AG04450 (cell line): ENCODE measurements around the gene N4BP2L2. TPM values are rescaled to one million over a fixed set of nuclear protein-coding genes. Genes with fewer than 3 reads are reported as not detected.

Source experiments
- CTCF ChIA-PET: fragments of 300-600, 350-600 bp; formaldehyde crosslinking; extraction: SDS; loops from one replicate; lab custom pipeline; 2022; ENCODE audit warnings: antibody characterized with exemption, inconsistent platforms; lab: Charles Lee
- POLR2A ChIA-PET: fragments of 350-600 bp; formaldehyde crosslinking; extraction: SDS; loops from one replicate; lab custom pipeline; 2021; ENCODE audit warnings: antibody characterized with exemption, inconsistent platforms; lab: Yijun Ruan, JAX
- DNase-seq: peaks from one replicate; pipeline ENCODE4 v3.0.0-alpha.2; 2011; ENCODE audit warnings: low read depth, low spot score
- H3K27ac ChIP-seq: one replicate; pipeline ENCODE4 v1.5.1; 2012; ENCODE audit warnings: low read depth, low read length, control low read depth
- H3K27me3 ChIP-seq: one replicate; pipeline ENCODE4 v1.6.0; 2012; ENCODE audit warnings: low read length; ENCODE audit not compliant: control insufficient read depth, insufficient read depth
- H3K4me3 ChIP-seq: 2 replicates; pipeline ENCODE4 v1.5.1; 2011; ENCODE audit warnings: mild to moderate bottlenecking, low read depth, low read length, control low read depth
- H3K9me3 ChIP-seq: 2 replicates; pipeline ENCODE4 v1.5.1; 2012; ENCODE audit warnings: low read length; ENCODE audit not compliant: control insufficient read depth, insufficient read depth
- CTCF ChIP-seq: IDR thresholded peaks from 2 replicates; pipeline ENCODE4 v1.5.1; 2011; ENCODE audit warnings: low read depth, low read length, control low read depth, inconsistent platforms
- polyA plus RNA-seq: library from polyadenylated mRNA; depleted of rRNA; stranded (reverse); fragments of >200 nt; gene quantifications from 2 replicates; pipeline ENCODE4 v1.2.3, GENCODE V29; 2011

The N4BP2L2 gene
- polyA plus RNA-seq, 1 experiment, result 74.5 TPM

GRCh38 chr13:32428581-32429432 is 109.8 kb downstream of the N4BP2L2 start:
- POLR2A ChIA-PET, result interaction anchor here (1.2 kb wide), 1 partner anchor 8 kb away, joined by 14 read pairs; no protein-coding TSS in a partner anchor
- Histone ChIP-seq H3K27ac (no peak overlapping the region), H3K27me3 (no peaks in the 10 kb centered on the region), H3K9me3 (no peaks in the 10 kb centered on the region; the same call in 1 of the 2 replicates), H3K4me3 (peak overlapping the region; percentile 62; the same call in 1 of the 2 replicates)
- CTCF ChIA-PET, result interaction anchor here (1.2 kb wide), 1 partner anchor 519 kb away, joined by 5 read pairs; no protein-coding TSS in a partner anchor
- TF ChIP-seq CTCF, result no peak
- DNase-seq, result no peak

GRCh38 chr13:32427852-32428580 is 110.6 kb downstream of the N4BP2L2 start, which contains the start of gene N4BP2L1:
N4BP2L1 (minus strand) TSS chr13:32428130; CDS start chr13:32428082, 48 bp downstream.
- POLR2A ChIA-PET, result interaction anchor here (1.0 to 1.2 kb wide), 2 partner anchors 9 to 20 kb away, joined by 3 to 14 read pairs; no protein-coding TSS in a partner anchor
- no peak within 1 kb of the TSS for H3K27ac ChIP-seq
- no peak for DNase-seq
- H3K9me3 ChIP-seq, result no peaks in the 10 kb centered on the region; the same call in 1 of the 2 replicates
- peak within 1 kb of the TSS; percentile 62 for H3K4me3 ChIP-seq
- CTCF ChIA-PET, result interaction anchor here (0.6 to 1.2 kb wide), 2 partner anchors 207 to 518 kb away, joined by 3 to 5 read pairs; no protein-coding TSS in a partner anchor
- no peaks in the 10 kb centered on the region for H3K27me3 ChIP-seq
- no peak for TF ChIP-seq CTCF

GRCh38 chr13:32426990-32427851 is 111.4 kb downstream of the N4BP2L2 start:
- ChIA-PET POLR2A (interaction anchor here (0.5 to 1.0 kb wide), 2 partner anchors 14 to 19 kb away, joined by 3 read pairs; no protein-coding TSS in a partner anchor), CTCF (interaction anchor here (0.6 kb wide), 1 partner anchor 208 kb away, joined by 3 read pairs; no protein-coding TSS in a partner anchor)
- TF ChIP-seq CTCF, result no peak
- DNase-seq, result no peak
- Histone ChIP-seq H3K9me3 (no peaks in the 10 kb centered on the region; the same call in 1 of the 2 replicates), H3K27me3 (no peaks in the 10 kb centered on the region), H3K27ac (no peak overlapping the region), H3K4me3 (peak overlapping the region; percentile 62)

GRCh38 chr13:32426191-32426989 is 112.2 kb downstream of the N4BP2L2 start:
- no peaks in the 10 kb centered on the region; the same call in 1 of the 2 replicates for H3K9me3 ChIP-seq
- H3K4me3 ChIP-seq, result peak overlapping the region; percentile 62
- DNase-seq, result no peak
- CTCF ChIA-PET, result no interaction called here
- H3K27me3 ChIP-seq, result no peaks in the 10 kb centered on the region
- H3K27ac ChIP-seq, result no peak overlapping the region
- POLR2A ChIA-PET, result no interaction called here
- TF ChIP-seq CTCF, result no peak
